Heart left ventricle (tissue), 16 donors: ENCODE data around the gene ILF2. TPM values are rescaled to one million over a fixed set of nuclear protein-coding genes. Genes with fewer than 3 reads are reported as not detected.

Experiments
- ATAC-seq, 4 donors: fragments of 200-7000 bp; cut with Tn5 transposase; one replicate each; pipeline ENCODE4 v1.9.1; 2020 to 2022; ENCODE audit warnings: moderate library complexity in 4 of 4, mild to moderate bottlenecking in 3 of 4, moderate number of reproducible peaks in 1 of 4
- DNase-seq, 5 donors: peaks; one replicate each; pipeline ENCODE4 v3.0.0-alpha.2; 2020
- H3K27ac ChIP-seq, 12 donors: fragments of 200-600 bp; sonication (generic) in 4 of 12; one replicate each; pipeline versions ENCODE4 v1.5.0 to v1.8.0; 2016 to 2022; ENCODE audit warnings: mild to moderate bottlenecking in 2 of 12
- H3K27me3 ChIP-seq, 9 donors: fragments of 200-600 bp; sonication (generic) in 2 of 9; one replicate each; pipeline versions ENCODE4 v1.5.1 to v1.8.0; 2016 to 2022; ENCODE audit warnings: mild to moderate bottlenecking in 3 of 9
- H3K36me3 ChIP-seq, 9 donors: fragments of 200-600 bp; sonication (generic) in 2 of 9; one replicate each; pipeline versions ENCODE4 v1.5.0 to v1.8.0; 2018 to 2022; ENCODE audit warnings: mild to moderate bottlenecking in 2 of 9
- H3K4me1 ChIP-seq, 12 donors: fragments of 200-600 bp; sonication (generic) in 4 of 12; one replicate each; pipeline versions ENCODE4 v1.5.0 to v1.8.0; 2016 to 2022; ENCODE audit warnings: mild to moderate bottlenecking in 3 of 12
- H3K4me3 ChIP-seq, 12 donors: fragments of 200-600 bp; sonication (generic) in 4 of 12; one replicate each; pipeline versions ENCODE4 v1.5.0 to v1.8.0; 2017 to 2022; ENCODE audit warnings: mild to moderate bottlenecking in 9 of 12, moderate library complexity in 4 of 12
- H3K9me3 ChIP-seq, 12 donors: fragments of 200-600 bp; sonication (generic) in 4 of 12; one replicate each; pipeline versions ENCODE4 v1.5.0 to v1.8.0; 2016 to 2022; ENCODE audit warnings: mild to moderate bottlenecking in 1 of 12
- POLR2A ChIP-seq, 2 donors: fragments of 450-650 bp; IDR thresholded peaks; one replicate each; pipeline ENCODE4 v1.6.1; 2017; ENCODE audit warnings: antibody characterized with exemption in 2 of 2, mild to moderate bottlenecking in 2 of 2, moderate library complexity in 2 of 2
- WGBS, 4 donors: extraction: QIAGEN DNeasy Blood & Tissue Kit in 2 of 4; methylation state at CpG; one replicate each; pipeline versions ENCODE4 v1.1.5 to v1.1.7; 2013 to 2018; 5-methylcytosine and 5-hydroxymethylcytosine counted together
- intact Hi-C, 10 donors: fragments of 100-400 bp; cut with DNase I; formaldehyde crosslinking; loops; one replicate each; pipeline versions ENCODE4 v1.11.1 to v1.14.2; 2022
- polyA plus RNA-seq, 2 donors: library from polyadenylated mRNA; stranded (reverse); fragments of 200-250 nt; gene quantifications; one replicate each; pipeline ENCODE4 v1.2.3, GENCODE V29; 2013
- total RNA-seq, 9 donors: library from RNA; depleted of rRNA in 2 of 9; stranded (reverse); fragments of >200 nt in 2 of 9; fragmentation: NEBNext Ultra II Directional in 3 of 9; extraction: Animal tissue kit (Norgen Biotek cat#: 25700) in 3 of 9; gene quantifications; one replicate each; pipeline versions ENCODE4 v1.1.0 to v1.2.4, GENCODE V29; 2016 to 2023
- TF ChIP-seq, protein P1 (sequence below), 12 donors: fragments of 200-600 bp; sonication (generic) in 4 of 12; IDR thresholded peaks; one replicate each; pipeline versions ENCODE4 v1.5.0 to v1.8.0; 2018 to 2022; ENCODE audit warnings: antibody characterized with exemption in 12 of 12, mild to moderate bottlenecking in 5 of 12
- donor health status: ischemic (EF 13 %, LVEDD 7.1; RV severe dilation, severe dysfunction).
- donor health status: healthy with polysubstance abuse.
- donor health status: DM: no; HTN: yes; CAD: no.
- donor health status: DM: no; HTN: no; CAD: no.
- donor health status: ischemic (EF 25% LVEDD 6.9; RV normal size, moderate dysfunction).
- donor health status: ischemic (EF 25% LVEDD 5.7; RV mildly dilated, moderate dysfunction).
- donor health status: healthy.
- donor health status: DM: yes; HTN: yes; CAD: no.
- donor health status: ischemic (EF 35%, LVEDD 5.7; RV mildly dilated, moderate dysfunction).
- donor health status: nonischemic (EF 11% LVEDD 7.7; RV severe dilation, severe dysfunction).
- donor health status: DM: yes; HTN: yes; CAD: no.
- donor health status: PGD.
- donor health status: ischemic (EF 29% LVEDD 5.4; RV normal size, mild dysfunction).
- donor health status: nonischemic (EF 23%, LVEDD 6.1; RV moderate dilation, normal function).

The ILF2 gene
- total and polyA plus RNA-seq, 11 donors, result 22.1 to 163 (median 74.2) TPM

DNA sequence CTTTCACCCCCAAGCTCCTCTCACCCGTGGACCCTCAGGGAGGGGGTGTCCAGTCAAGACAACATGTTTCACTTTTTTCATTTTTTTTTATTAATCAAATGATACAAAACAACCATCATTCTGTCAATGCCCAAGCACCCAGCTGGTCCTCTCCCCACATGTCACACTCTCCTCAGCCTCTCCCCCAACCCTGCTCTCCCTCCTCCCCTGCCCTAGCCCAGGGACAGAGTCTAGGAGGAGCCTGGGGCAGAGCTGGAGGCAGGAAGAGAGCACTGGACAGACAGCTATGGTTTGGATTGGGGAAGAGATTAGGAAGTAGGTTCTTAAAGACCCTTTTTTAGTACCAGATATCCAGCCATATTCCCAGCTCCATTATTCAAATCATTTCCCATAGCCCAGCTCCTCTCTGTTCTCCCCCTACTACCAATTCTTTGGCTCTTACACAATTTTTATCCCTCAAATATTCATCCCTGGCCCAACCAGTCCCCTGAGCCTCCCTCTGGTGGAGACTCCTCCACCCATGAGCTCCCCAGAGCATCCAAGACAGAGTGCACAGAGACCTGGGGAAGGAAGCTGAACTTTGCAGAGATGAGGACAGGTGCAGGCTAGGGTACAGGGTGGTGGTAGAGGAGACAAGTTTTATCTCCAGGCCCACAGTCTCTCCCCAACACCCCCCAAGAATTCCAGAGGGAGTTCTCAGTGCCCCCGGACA, 56.4 kb downstream of the ILF2 start:
- Histone ChIP-seq H3K4me1 (peaks cover 5 to 60% (median 38%) of the 10 kb centered on the region in 12 donors), H3K9me3 (no peaks in the 10 kb centered on the region), H3K36me3 (peaks cover 0 to 17% (median 9%) of the 10 kb centered on the region in 9 donors), H3K27ac (peak overlapping the region in 1 of 12 donors; percentile 7), H3K4me3 (no peak overlapping the region), H3K27me3 (no peaks in the 10 kb centered on the region)
- ATAC-seq (no peak), DNase-seq (no peak)
- 76 to 87% (median 85%) methylated on average over 2 of the region's 2 CpGs for WGBS, 4 donors
- no peak for TF ChIP-seq POLR2A (IDR thresholded peaks at IDR 0.05)
- TF ChIP-seq, protein P1, sequence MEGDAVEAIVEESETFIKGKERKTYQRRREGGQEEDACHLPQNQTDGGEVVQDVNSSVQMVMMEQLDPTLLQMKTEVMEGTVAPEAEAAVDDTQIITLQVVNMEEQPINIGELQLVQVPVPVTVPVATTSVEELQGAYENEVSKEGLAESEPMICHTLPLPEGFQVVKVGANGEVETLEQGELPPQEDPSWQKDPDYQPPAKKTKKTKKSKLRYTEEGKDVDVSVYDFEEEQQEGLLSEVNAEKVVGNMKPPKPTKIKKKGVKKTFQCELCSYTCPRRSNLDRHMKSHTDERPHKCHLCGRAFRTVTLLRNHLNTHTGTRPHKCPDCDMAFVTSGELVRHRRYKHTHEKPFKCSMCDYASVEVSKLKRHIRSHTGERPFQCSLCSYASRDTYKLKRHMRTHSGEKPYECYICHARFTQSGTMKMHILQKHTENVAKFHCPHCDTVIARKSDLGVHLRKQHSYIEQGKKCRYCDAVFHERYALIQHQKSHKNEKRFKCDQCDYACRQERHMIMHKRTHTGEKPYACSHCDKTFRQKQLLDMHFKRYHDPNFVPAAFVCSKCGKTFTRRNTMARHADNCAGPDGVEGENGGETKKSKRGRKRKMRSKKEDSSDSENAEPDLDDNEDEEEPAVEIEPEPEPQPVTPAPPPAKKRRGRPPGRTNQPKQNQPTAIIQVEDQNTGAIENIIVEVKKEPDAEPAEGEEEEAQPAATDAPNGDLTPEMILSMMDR (IDR thresholded peaks at IDR 0.05), result no peak
- intact Hi-C loops, result loop anchor here in 3 of 10 donors (5.0 kb wide), 2 partner anchors 42 to 82 kb away; no protein-coding TSS in a partner anchor

DNA sequence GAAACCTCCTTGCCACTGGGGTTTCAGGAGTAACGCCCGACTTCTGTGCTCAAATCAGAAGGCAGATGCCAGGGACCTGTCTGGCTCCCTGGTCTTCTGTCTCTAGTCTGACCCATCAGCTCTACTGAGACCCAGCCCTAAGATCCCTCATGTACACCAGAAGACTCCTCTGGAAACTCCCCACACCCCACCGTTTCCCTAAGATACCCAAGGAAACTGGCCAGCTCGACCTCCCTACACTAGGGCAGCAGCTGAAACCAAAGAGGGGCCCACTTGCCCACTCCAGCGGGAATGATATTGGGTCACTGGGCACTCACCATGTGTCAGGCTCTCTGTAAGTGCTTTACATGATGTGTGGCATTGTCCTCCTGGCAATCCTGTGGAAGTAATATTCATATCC, 57.4 kb downstream of the ILF2 start:
- ATAC-seq, result no peak
- intact Hi-C loops, result loop anchor here in 3 of 10 donors (2.0 to 5.0 kb wide), 4 partner anchors 17 to 81 kb away; no protein-coding TSS in a partner anchor

DNA sequence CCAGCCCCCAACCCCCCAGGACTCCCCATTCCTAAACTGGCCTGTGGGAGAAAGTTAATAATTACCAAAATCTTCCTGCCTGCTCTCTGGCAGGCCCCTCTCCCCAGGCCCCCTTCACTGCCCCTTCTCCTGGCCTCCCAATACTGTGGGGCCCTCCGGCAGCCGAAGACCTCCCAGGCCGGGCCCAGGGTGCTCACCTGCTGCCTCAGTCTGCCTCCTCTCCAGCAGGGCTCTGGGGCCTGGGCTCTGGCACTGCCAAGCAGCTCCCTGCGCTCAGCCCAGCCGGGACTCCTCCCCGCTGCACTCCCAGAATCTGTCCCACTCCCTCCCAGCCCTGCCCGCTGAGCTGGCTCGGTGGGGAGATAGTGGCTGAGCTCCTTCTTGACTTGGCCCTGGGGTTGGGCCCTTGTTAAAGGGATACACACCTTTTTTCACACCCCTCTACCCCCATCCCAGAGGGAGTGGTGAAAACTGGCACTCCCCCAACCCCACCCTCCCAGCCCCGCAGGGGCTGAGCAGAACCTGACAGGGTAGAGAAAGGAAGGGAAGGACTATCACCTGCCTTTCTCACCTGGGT, 58.0 kb downstream of the ILF2 start, which contains the start of gene S100A16:
TSS of gene S100A16 (minus strand) at position 383 of the 577 bp plus-strand sequence. CDS start 4,986 bp downstream, outside the sequence.
- intact Hi-C loops, result loop anchor here in 3 of 10 donors (2.0 to 5.0 kb wide), 4 partner anchors 18 to 81 kb away; no protein-coding TSS in a partner anchor
- WGBS, 4 donors, result 36 to 55% (median 43%) methylated on average over 6 to 9 of the region's 9 CpGs
- H3K4me1 ChIP-seq, result peaks cover 6 to 74% (median 38%) of the 10 kb centered on the region in 12 donors
- H3K36me3 ChIP-seq, result peaks cover 0 to 5% (median under 1%) of the 10 kb centered on the region in 9 donors
- no peaks in the 10 kb centered on the region for H3K9me3 ChIP-seq
- DNase-seq (peak; percentile 75 to 89 (median 85)), ATAC-seq (peak; percentile 43 to 83 (median 75))
- H3K4me3 ChIP-seq, result peak within 1 kb of the TSS; percentile 15 to 88 (median 58)
- TF ChIP-seq, protein P1 (IDR thresholded peaks at IDR 0.05), result no peak
- peak in 1 of 2 donors; percentile 42 for TF ChIP-seq POLR2A (IDR thresholded peaks at IDR 0.05)
- no peaks in the 10 kb centered on the region for H3K27me3 ChIP-seq
- H3K27ac ChIP-seq, result peak within 1 kb of the TSS; percentile 34 to 97 (median 83)

More for the DNA sequence above, 57.4 kb downstream of the ILF2 start:
- no peak for DNase-seq
- H3K27me3 ChIP-seq, result no peaks in the 10 kb centered on the region
- 83 to 93% (median 88%) methylated on average over 5 of the region's 5 CpGs for WGBS, 4 donors
- peaks cover 0 to 8% (median 2%) of the 10 kb centered on the region in 9 donors for H3K36me3 ChIP-seq
- H3K27ac ChIP-seq, result peak overlapping the region in 11 of 12 donors; percentile 34 to 97 (median 85)
- H3K4me1 ChIP-seq, result peaks cover 6 to 70% (median 41%) of the 10 kb centered on the region in 12 donors
- no peaks in the 10 kb centered on the region for H3K9me3 ChIP-seq
- TF ChIP-seq, protein P1 (IDR thresholded peaks at IDR 0.05), result no peak
- TF ChIP-seq POLR2A (IDR thresholded peaks at IDR 0.05), result no peak
- peak overlapping the region in 8 of 12 donors; percentile 54 to 88 (median 68) for H3K4me3 ChIP-seq
